Brain pericyte (primary cell): ENCODE measurements around the gene ATP5MG.
"Not testable (repeated sequence)": the region's sequence is repeated elsewhere in the genome, so short reads cannot be mapped to it uniquely, and the experiment has no call there.

Experiments used
- DNase-seq: peaks from one replicate; pipeline ENCODE4 v3.0.0-alpha.2; 2012; ENCODE audit warnings: low read depth, low spot score

Gene ATP5MG

GRCh38 chr11:118401151-118401879 lies at the start of gene ATP5MG:
ATP5MG (plus strand) TSS chr11:118401606; CDS start chr11:118401666, 60 bp downstream.
- peak; percentile 73 for DNase-seq

GRCh38 chr11:118353084-118353710 lies 48.2 kb upstream of the ATP5MG start:
- DNase-seq: no peak

- no peak for DNase-seq
Observed at GRCh38 chr11:118358071-118358470, 43.3 kb upstream of the ATP5MG start.

- DNase-seq: peak; percentile 75
Observed at GRCh38 chr11:118359295-118359958, 42.0 kb upstream of the ATP5MG start, which contains the start of gene UBE4A. UBE4A (plus strand) TSS chr11:118359600; CDS start chr11:118365081, 5,481 bp downstream.

- no peak for DNase-seq
Observed at GRCh38 chr11:118364956-118365615, 36.3 kb upstream of the ATP5MG start.

- no peak for DNase-seq
Observed at GRCh38 chr11:118366287-118366686, 35.1 kb upstream of the ATP5MG start.

GRCh38 chr11:118370774-118371173 lies 30.6 kb upstream of the ATP5MG start:
- no peak for DNase-seq

GRCh38 chr11:118373263-118373662 lies 28.1 kb upstream of the ATP5MG start:
- no peak for DNase-seq

GRCh38 chr11:118373871-118374270 lies 27.5 kb upstream of the ATP5MG start:
- DNase-seq: no peak

GRCh38 chr11:118374729-118375128 lies 26.7 kb upstream of the ATP5MG start:
- no peak for DNase-seq

GRCh38 chr11:118375978-118376377 lies 25.4 kb upstream of the ATP5MG start:
- no peak for DNase-seq

- no peak for DNase-seq
Observed at GRCh38 chr11:118379497-118379896, 21.9 kb upstream of the ATP5MG start.

GRCh38 chr11:118380571-118380970 lies 20.8 kb upstream of the ATP5MG start:
- no peak for DNase-seq

- no peak for DNase-seq
Observed at GRCh38 chr11:118382954-118383353, 18.5 kb upstream of the ATP5MG start.

GRCh38 chr11:118383657-118384056 lies 17.7 kb upstream of the ATP5MG start:
- no peak for DNase-seq

GRCh38 chr11:118396097-118396501 lies 5.3 kb upstream of the ATP5MG start:
- no peak for DNase-seq

GRCh38 chr11:118397448-118397847 lies 4.0 kb upstream of the ATP5MG start:
- no peak for DNase-seq

- no peak for DNase-seq
Observed at GRCh38 chr11:118398791-118399559, 2.4 kb upstream of the ATP5MG start.

- no peak for DNase-seq
Observed at GRCh38 chr11:118401880-118402590, 629 bp downstream of the ATP5MG start.

- not testable (repeated sequence) for DNase-seq
Observed at GRCh38 chr11:118402594-118402993, 1.2 kb downstream of the ATP5MG start.
